ENCODE data around the gene TRIM7.
"Not testable (repeated sequence)": the region's sequence is repeated elsewhere in the genome, so short reads cannot be mapped to it uniquely, and the experiment has no call there.

The TRIM7 gene

DNA sequence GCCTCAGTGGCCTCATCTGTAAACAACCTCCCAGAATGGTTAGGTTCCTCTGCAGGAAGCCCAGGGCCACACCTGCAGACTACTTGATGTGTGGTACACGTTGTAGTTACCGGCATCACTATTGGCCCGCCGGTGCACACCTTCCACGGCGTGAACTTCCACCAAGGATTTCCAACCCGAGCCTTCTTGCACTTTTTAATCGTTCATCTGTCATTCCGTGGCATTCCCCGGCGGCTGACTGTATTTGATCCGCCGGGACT, 12.7 kb upstream of the TRIM7 start:
- DNase-seq (ENCODE audit: insufficient read length, low spot score) (no peak), FAIRE-seq (no peak)
- TF ChIP-seq, protein P1, sequence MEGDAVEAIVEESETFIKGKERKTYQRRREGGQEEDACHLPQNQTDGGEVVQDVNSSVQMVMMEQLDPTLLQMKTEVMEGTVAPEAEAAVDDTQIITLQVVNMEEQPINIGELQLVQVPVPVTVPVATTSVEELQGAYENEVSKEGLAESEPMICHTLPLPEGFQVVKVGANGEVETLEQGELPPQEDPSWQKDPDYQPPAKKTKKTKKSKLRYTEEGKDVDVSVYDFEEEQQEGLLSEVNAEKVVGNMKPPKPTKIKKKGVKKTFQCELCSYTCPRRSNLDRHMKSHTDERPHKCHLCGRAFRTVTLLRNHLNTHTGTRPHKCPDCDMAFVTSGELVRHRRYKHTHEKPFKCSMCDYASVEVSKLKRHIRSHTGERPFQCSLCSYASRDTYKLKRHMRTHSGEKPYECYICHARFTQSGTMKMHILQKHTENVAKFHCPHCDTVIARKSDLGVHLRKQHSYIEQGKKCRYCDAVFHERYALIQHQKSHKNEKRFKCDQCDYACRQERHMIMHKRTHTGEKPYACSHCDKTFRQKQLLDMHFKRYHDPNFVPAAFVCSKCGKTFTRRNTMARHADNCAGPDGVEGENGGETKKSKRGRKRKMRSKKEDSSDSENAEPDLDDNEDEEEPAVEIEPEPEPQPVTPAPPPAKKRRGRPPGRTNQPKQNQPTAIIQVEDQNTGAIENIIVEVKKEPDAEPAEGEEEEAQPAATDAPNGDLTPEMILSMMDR (IDR thresholded peaks at IDR 0.05; ENCODE audit: insufficient read depth, missing control alignments): no peak

DNA sequence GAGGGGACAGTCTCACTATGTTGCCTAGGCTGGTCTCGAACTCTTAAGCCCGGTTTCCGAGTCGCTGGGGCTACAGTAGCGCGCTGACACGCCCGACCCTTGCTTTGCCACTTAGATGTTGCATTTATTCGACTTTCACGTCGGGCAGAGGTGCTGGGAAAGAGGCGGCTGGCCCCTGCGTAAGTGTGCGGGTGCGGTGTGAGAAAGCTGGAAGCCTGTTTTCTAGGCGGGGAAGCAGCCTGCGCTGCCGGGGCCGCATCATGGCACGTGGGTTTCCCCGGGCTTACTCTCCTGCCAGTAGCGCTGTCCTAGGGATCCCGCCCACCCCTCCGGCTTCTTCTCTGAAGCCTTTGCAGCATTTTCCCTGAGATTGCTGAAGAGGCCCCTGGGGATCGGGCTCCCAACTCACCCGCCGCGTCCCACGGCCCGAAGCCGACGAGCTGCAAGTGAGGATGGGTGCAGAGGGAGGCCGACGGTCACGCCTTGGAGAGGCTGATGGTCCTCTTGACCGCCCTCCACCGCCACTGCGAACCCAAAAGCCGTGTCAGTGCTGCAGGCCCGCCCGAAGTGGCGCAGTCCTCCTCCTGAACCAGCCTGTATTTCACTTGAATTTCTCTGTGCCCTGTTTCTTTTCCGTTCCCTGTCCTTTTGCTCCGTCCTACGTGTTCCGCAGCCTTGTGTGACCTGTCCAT, 12.3 kb upstream of the TRIM7 start:
- TF ChIP-seq, protein P1 (IDR thresholded peaks at IDR 0.05; ENCODE audit: insufficient read depth, missing control alignments): no peak
- DNase-seq (ENCODE audit: insufficient read length, low spot score) (no peak), FAIRE-seq (no peak)

DNA sequence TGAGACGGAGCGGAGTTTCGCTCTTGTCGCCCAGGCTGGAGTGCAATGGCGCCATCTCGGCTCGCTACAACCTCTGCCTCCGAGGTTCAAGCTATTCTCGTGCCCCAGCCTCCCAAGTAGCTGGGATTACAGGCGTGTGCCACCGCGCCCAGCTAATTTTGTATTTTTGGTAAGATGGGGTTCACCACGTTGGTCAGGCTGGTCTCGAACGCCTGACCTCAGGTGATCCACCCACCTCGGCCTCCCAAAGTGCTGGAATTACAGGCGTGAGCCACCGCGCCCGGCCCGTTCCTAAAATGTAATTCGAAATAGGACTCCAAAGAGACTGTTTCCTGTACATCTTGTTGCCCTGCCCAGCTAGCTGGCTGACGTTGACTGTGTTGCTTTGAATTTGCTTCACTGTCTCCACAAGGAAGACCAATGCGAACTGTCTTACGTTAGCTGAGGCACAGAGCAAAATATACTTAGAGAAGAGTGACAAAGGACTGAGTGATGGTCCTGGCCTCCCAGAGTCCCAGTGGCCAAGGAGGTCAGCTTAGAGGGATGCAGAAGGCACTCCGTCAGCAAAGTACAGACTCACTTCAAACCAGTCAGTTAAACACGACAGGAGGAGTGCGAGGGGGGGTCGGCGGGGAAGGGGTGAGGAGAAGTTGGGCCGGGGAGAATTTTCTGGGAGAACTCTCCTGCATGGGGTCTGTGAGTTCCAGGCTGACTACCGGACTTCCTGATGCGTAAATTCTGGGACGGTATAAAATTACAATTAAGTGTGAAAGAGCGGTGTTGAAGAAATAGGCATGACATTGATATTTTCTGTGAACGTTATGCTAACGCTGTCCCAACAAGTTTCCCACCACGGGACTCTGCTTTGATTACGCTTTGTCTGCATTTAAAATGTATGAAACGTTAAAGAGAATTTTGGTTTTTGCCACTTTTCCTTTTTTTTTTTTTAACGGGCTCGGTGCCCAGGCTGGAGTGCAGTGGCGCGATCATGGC, 11.3 kb upstream of the TRIM7 start:
- FAIRE-seq: no peak
- DNase-seq (ENCODE audit: insufficient read length, low spot score): no peak
- TF ChIP-seq, protein P1 (IDR thresholded peaks at IDR 0.05; ENCODE audit: insufficient read depth, missing control alignments): no peak

DNA sequence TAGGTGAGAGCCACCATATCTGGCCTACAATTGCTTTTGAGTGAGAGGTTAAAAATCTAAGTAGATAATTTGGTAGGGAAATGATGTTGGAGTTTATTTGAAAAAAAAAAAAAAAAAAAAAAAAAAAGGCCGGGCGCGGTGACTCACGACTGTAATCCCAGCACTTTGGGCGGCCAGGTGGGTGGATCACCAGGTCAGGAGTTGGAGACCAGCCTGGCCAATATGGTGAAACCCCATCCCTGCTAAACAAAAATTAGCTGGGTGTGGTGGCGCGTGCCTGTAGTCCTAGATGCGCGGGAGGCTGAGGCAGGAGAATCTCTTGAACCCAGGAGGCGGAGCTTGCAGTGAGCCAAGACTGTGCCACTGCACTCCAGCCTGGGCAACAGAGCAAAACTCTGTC, 9.3 kb upstream of the TRIM7 start:
- FAIRE-seq; DNase-seq (ENCODE audit: insufficient read length, low spot score): not testable (repeated sequence)

DNA sequence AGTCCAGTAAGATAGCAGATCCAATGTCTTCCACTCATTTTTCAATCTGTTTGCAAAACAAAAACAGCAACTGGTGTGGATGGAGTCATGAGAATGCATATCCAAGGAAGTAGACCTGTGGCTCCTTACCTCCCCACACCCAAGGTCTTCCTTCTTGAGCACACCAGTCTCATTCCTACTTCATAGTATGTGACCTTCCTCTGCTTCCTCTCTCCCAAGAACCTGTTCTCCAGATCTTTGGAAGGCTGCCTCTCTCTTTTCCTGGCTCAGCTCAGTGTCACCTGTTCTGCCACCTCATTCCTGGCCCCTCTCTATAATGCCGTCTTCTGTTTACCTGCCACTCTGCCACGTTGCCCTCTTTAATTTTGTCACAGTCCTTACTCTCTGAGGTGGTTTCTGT, 7.9 kb upstream of the TRIM7 start:
- DNase-seq (ENCODE audit: insufficient read length, low spot score) (no peak), FAIRE-seq (no peak)
- TF ChIP-seq, protein P1 (IDR thresholded peaks at IDR 0.05; ENCODE audit: insufficient read depth, missing control alignments): no peak

DNA sequence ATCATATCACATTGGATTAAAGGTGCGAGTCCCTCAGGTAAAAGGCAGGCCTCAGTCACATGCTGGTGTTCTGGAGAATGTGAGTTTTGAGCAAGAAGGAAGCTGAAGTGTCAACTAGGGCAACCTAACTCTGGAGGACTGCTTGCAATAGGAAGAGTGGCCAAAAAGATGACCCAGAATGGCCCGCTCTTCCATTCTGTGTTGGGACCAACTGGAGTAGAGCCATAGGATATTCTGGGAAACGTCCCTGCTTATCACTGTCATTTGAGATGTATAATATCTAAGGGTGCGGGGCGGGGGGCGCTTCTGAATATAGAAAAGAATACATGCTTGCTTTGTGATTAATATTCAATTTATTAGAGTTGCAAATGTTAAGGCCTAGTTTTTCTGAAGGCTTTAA, 7.1 kb upstream of the TRIM7 start:
- DNase-seq (ENCODE audit: insufficient read length, low spot score): no peak
- TF ChIP-seq, protein P1 (IDR thresholded peaks at IDR 0.05; ENCODE audit: insufficient read depth, missing control alignments): no peak
- FAIRE-seq: no peak

DNA sequence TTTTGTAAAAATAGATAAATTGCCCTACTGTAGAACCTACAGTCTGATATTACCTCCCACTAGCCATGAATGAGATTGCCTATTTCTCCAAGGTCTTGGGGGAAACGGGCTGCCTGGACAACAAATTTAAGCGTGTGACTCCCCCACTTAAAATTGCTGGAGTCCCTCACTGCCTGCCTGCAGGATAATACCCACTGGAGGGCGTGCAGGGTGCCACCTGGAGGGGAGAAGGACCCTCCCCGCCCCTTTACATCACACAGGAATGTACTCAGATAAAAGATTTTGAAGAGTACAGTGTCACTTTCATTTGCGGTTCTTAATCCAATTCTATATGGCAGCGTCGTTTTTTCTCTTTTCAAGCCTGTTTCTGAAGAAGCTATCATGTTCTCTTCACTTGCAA, 6.2 kb upstream of the TRIM7 start:
- TF ChIP-seq, protein P1 (IDR thresholded peaks at IDR 0.05; ENCODE audit: insufficient read depth, missing control alignments): no peak
- no peak for FAIRE-seq
- no peak for DNase-seq (ENCODE audit: insufficient read length, low spot score)

DNA sequence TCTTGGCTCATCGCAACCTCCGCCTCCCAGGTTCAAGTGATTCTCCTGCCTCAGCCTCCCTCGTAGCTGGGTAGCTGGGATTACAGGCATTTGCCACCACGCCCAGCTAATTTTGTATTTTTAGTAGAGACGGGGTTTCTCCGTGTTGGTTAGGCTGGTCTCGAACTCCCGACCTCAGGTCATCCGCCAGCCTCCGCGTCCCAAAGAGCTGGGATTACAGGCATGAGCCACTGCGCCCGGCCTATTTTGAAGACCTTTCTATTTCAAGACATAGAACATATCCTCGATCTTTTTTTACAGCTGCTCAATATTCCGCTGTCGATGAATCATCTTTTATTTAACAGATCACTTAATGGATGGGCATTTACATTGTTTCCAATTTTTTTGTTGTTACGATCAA, 5.7 kb upstream of the TRIM7 start:
- not testable (repeated sequence) for FAIRE-seq; DNase-seq (ENCODE audit: insufficient read length, low spot score)

DNA sequence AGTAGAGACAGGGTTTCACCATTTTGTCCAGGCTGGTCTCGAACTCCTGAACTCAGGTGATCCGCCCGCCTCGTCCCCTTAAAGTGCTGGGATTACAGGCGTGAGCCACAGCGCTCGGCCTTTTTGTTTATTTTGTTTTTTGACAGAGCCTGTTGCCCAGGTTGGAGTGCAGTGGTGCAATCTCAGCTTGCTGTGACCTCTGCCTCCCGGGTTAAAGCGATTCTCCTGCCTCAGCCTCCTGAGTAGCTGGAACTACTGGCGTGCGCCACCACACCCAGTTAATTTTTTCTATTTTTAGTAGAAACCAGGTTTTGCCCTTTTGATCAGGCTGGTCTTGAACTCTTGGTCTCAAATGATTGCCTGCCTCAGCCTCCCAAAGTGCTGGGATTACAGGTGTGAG, 5.2 kb upstream of the TRIM7 start:
- not testable (repeated sequence) for DNase-seq (ENCODE audit: insufficient read length, low spot score); FAIRE-seq

DNA sequence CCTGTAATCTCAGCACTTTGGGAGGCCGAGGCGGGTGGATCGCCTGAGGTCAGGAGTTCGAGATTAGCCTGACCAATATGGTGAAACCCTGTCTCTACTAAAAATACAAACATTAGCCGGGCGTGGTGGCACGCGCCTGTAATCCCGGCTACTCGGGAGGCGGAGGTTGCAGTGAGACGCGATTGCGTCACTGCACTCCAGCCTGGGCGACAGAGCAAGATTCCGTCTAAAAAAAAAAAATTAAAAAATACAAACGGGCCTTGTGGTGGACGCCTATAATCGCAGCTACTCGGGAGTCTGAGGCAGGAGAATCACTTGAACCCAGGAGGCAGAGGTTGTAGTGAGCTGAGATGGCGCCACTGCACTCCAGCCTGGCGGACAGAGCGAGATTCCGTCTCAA, 4.0 kb upstream of the TRIM7 start:
- FAIRE-seq; DNase-seq (ENCODE audit: insufficient read length, low spot score): not testable (repeated sequence)

All from D721Med (cell line).